ENCODE measurements around the gene ARHGAP26.

GRCh38 chr5:143105216-143105905 is 335.2 kb downstream of the ARHGAP26 start:
- TF ChIP-seq CTCF (IDR thresholded peaks at IDR 0.05) = no peak
- no peak for TF ChIP-seq POLR2AphosphoS5 (IDR thresholded peaks at IDR 0.05)
- TF ChIP-seq POLR2A (IDR thresholded peaks at IDR 0.05) = no peak
